C1 segment of cervical spinal cord (tissue), 14 donors: ENCODE results near the gene CCNT2.
"Not testable (repeated sequence)": the region's sequence is repeated elsewhere in the genome, so short reads cannot be mapped to it uniquely, and the experiment has no call there.

Experiments
- DNase-seq, 14 donors: peaks; one replicate each; lab custom pipeline; 2025; lab: John Stamatoyannopoulos, UW

CCNT2 gene

GRCh38 chr2:134918526-134919340 lies at the start of gene CCNT2:
Gene CCNT2 (plus strand): TSS chr2:134918822. CDS start chr2:134918855, 33 bp downstream.
- DNase-seq, result peak; percentile 97 to 100 (median 100)

GRCh38 chr2:134869946-134870736 lies 48.5 kb upstream of the CCNT2 start:
- peak in 3 of 14 donors; percentile 8 to 54 (median 24) for DNase-seq

- no peak for DNase-seq
These were observed 45.5 kb upstream of the CCNT2 start for GRCh38 chr2:134873152-134873551.

- no peak for DNase-seq
These were observed 43.3 kb upstream of the CCNT2 start for GRCh38 chr2:134875309-134875708.

- no peak for DNase-seq
These were observed 35.8 kb upstream of the CCNT2 start for GRCh38 chr2:134882773-134883172.

GRCh38 chr2:134883552-134884293 lies 34.9 kb upstream of the CCNT2 start:
- DNase-seq, result no peak

GRCh38 chr2:134884435-134884834 lies 34.2 kb upstream of the CCNT2 start:
- no peak for DNase-seq

DNA sequence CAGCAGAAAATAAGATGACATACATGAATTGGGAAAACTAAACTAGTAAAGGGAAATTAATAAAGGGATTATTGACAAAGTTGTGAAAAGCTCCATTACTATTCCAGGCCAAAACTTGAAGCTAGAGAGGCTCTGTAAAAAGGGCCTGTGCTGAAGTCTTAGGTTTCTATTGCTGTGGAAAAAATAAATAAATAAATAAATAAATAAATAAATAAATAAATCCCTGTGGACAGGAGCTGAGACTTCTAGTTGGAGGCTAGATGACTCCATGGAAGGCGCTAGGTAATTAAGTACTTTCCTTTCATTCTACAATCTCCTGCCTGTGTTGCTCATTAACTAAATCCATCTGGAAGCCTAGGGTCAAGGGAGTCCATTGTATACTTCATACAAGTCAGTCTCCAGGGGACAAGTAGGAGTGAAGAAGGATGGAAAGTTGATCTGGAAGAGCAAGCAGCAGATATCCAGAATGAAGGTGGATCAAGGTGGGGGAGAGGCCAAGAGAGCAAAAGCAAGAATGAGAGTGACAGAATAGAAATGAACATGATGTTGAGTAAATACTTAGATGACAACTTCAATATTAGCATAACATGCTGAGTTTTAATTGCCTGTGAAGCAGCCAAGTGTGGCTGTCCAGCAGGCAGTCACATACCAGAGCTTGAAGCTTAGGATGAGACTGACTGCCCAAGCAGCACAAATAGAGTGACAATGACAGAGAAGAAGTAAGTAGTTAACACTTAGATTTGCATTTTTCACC lies 26.2 kb upstream of the CCNT2 start:
- DNase-seq, result no peak

DNA sequence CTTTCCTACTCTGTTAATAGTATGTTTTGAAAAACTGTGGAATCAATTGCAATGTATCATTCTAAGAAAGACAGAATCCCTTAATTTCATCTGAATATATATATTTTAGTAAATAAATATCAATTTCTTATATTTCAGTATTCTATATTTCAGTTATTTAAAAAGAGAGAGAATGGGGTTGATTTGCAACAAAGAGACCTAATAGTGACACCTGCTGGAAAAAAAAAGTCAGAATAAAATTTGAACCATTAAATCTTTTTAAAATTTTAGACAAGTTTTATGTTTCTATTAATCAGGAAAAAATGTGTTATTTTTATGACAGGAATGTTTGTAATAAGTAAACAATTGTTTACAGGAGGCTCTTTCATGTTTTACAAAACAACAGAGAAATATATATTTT lies 20.7 kb upstream of the CCNT2 start:
- DNase-seq, result no peak

DNA sequence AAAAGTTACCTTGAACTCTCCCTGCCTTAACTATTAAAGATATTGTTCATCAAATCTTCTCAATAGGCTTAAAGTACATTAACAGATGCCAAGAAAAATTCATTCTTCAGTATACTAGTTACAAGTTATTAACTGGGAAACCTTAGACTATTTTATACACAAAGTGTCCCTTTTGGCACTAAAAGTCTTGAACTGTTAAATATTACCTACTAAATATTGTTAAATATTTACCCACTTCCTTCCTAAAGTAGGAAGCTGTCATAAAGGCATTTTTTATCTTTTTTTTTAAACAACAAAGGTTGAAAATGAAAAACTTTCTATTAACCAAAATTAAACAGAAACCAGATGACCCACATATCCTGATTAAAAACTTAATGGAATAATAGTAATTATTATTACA lies 19.4 kb upstream of the CCNT2 start:
- DNase-seq, result no peak

- DNase-seq, result no peak
These were observed 18.5 kb upstream of the CCNT2 start for GRCh38 chr2:134900151-134900550.

- DNase-seq, result not testable (repeated sequence)
These were observed 14.9 kb upstream of the CCNT2 start for GRCh38 chr2:134903701-134904100.

DNA sequence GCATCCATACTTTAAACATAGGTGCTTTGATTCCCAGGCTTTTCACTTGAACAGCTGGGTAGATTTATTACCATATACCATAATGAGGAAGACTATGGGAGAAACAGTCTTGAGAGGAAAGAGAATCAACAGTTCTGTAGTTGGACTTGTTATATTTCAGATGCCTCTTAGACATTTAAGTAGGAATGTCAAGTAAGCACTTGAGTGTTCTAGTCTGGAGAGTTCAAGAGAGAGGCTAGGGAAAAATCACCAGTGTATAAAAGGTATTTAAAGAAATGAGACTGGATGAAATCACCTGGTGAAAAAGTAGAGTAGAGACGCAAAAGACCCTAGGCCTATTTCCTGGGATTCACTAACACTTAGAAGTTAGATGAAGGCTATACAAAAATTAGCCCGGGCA lies 13.5 kb upstream of the CCNT2 start:
- DNase-seq, result no peak

DNA sequence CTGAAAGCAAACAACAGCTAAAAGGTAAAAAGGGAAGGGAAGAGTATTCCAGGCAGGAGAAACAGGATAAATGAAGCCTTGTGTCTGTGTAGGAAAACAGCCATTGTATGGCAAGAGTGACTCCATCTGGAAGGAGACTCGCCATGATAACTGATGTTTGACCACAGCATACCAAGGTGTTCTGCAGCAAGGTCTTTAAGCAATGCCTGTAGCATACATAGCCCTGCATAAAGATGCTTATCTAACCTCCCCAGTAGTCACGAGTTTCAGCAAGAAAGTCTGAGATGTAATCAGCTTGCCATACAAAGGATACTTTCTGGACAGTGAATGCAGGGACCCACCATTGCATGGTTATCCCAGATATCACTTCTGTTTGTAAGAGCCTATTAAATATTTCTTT lies 11.9 kb upstream of the CCNT2 start:
- DNase-seq, result no peak

GRCh38 chr2:134907441-134908116 lies 11.0 kb upstream of the CCNT2 start:
- DNase-seq, result not testable (repeated sequence)

GRCh38 chr2:134910763-134911399 lies 7.7 kb upstream of the CCNT2 start:
- no peak for DNase-seq

DNA sequence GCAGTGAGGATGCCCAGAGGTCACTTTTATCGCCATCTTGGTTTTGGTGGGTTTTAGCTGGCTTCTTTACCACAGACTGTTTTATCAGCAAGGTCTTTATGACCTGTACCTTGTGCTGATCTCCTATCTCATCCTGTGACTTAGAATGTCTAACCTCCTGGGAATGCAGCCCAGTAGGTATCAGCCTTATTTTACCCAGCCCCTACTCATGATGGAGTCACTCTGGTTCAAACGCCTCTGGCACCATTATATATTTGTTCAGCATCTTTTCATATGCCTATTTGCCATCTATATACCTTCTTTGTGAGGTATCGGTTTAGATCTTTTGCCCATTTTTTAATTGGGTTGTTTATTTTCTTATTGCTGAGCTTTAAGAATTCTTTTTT lies 7.2 kb upstream of the CCNT2 start:
- no peak for DNase-seq

- DNase-seq, result no peak
These were observed 6.3 kb upstream of the CCNT2 start for GRCh38 chr2:134912361-134912760.

DNA sequence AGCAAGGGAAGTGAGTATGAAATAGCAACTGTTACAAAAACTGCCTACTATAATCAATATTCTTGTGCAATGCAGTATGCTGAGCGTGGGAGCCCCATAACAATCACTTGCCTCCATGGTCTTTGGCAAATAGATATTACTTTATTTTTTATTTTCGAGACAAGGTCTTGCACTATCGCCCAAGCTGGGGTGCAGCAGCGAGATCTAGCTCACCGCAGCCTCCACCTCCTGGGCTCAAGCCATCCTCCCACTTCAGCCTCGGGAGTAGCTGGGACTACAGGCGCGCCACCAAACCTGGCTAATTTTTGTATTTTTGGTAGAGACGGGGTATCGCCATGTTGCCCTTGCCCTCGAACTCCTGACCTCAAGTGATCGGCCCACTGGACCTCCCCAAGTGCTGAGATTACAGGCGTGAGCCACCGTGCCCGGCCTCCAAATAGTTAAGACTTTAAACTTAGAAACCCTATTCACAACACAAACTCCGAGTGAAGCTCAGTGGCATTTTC lies 1.2 kb upstream of the CCNT2 start:
- peak in 5 of 14 donors; percentile 0 to 58 (median 21) for DNase-seq
